K562 (cell line): Measurements from ENCODE around the gene ZNF224. TPM values are rescaled to one million over a fixed set of nuclear protein-coding genes. Genes with fewer than 3 reads are reported as not detected.

Source experiments
- ATF7 ChIP-seq: fragments of 450-650 bp; IDR thresholded peaks from 2 replicates; pipeline ENCODE4 v1.7.1; 2014; ENCODE audit warnings: mild to moderate bottlenecking, moderate library complexity
- BCOR ChIP-seq: fragments of 450-650 bp; IDR thresholded peaks from 2 replicates; pipeline ENCODE4 v1.6.1; 2016
- ELF1 ChIP-seq: fragments of 200-800 bp; sonication (Bioruptor generic); IDR thresholded peaks from 2 replicates; pipeline ENCODE4 v1.6.1; 2016; ENCODE audit warnings: missing genetic modification characterization, missing compliant biosample characterization
- FOXJ2 ChIP-seq: fragments of 200-800 bp; sonication (Bioruptor generic); IDR thresholded peaks from 2 replicates; pipeline ENCODE4 v1.6.1; 2016; ENCODE audit warnings: missing genetic modification characterization, missing compliant biosample characterization
- GABPA ChIP-seq: fragments of 200-800 bp; sonication (Bioruptor generic); conservative IDR thresholded peaks from 2 replicates; pipeline ENCODE4 v1.6.1; 2016; ENCODE audit warnings: low read depth, missing genetic modification characterization, missing compliant biosample characterization
- JUN ChIP-seq, 2 experiments: sonication (generic) in 1 of 2; formaldehyde crosslinking in 1 of 2; IDR thresholded peaks; 2 replicates each; pipeline versions ENCODE4 v1.6.1 to v1.8.0; 2012 to 2022; ENCODE audit warnings: borderline replicate concordance in 2 of 2, mild to moderate bottlenecking in 2 of 2, improper control_type of control experiment in 1 of 2, low read depth in 1 of 2, low read length in 1 of 2, missing genetic modification reagents in 1 of 2
- MAX ChIP-seq: sonication (generic); formaldehyde crosslinking; IDR thresholded peaks from 2 replicates; pipeline ENCODE4 v1.9.0; 2022; ENCODE audit warnings: mild to moderate bottlenecking, missing genetic modification reagents
- MYC ChIP-seq, 2 experiments: fragments of 250-450 bp in 1 of 2; sonication (Bioruptor Pico) in 1 of 2; IDR thresholded peaks; 2 replicates each; pipeline versions ENCODE4 v1.5.1 to v1.6.1; 2012 to 2021; ENCODE audit warnings: low read depth in 2 of 2, borderline replicate concordance in 1 of 2, improper control_type of control experiment in 1 of 2, low read length in 1 of 2, mild to moderate bottlenecking in 1 of 2, moderate library complexity in 1 of 2
- SIRT6 ChIP-seq: IDR thresholded peaks from one replicate; pipeline ENCODE4 v1.6.1; 2012; ENCODE audit warnings: low read depth, mild to moderate bottlenecking, control low read depth, inconsistent platforms, low read length, moderate library complexity
- SOX6 ChIP-seq: fragments of 450-650 bp; IDR thresholded peaks from 2 replicates; pipeline ENCODE4 v1.6.1; 2014; ENCODE audit warnings: mild to moderate bottlenecking
- ZBTB7A ChIP-seq: IDR thresholded peaks from 2 replicates; pipeline ENCODE4 v1.6.1; 2011; ENCODE audit warnings: low read depth, mild to moderate bottlenecking, low read length, moderate library complexity, borderline replicate concordance; ENCODE audit not compliant: control insufficient read depth
- ZC3H8 ChIP-seq: fragments of 450-650 bp; IDR thresholded peaks from 2 replicates; pipeline ENCODE4 v1.6.1; 2017
- ZNF609 ChIP-seq: sonication (generic); formaldehyde crosslinking; IDR thresholded peaks from 2 replicates; pipeline ENCODE4 v1.8.1; 2023; ENCODE audit warnings: missing genetic modification reagents, mild to moderate bottlenecking, borderline replicate concordance
- polyA plus RNA-seq, 8 experiments: library from polyadenylated mRNA; depleted of rRNA in 4 of 8; stranded (reverse) in 5 of 8; unstranded in 3 of 8; fragments of >200 nt; fragmentation: Nextera tagmentation in 2 of 8; fragmentation: Illumina TruSeq in 1 of 8; extraction: Ambion mirVana in 2 of 8; extraction: Trizol in 1 of 8; gene quantifications; 2 replicates each; pipeline versions ENCODE4 v1.2.1 to v1.2.3, GENCODE V29; 2011 to 2014; ENCODE audit warnings: inconsistent platforms in 1 of 8, missing spikeins in 1 of 8
- total RNA-seq, 7 experiments: library from RNA; depleted of rRNA in 6 of 7; stranded (reverse); fragments of >200 nt in 6 of 7; fragmentation: Illumina TruSeq in 2 of 7; extraction: Trizol in 2 of 7; gene quantifications; 2 replicates each; pipeline versions ENCODE4 v1.2.1 to v1.2.3, GENCODE V29; 2011 to 2021; ENCODE audit warnings: low replicate concordance in 1 of 7

ZNF224 gene
- total and polyA plus RNA-seq, 9 of the 15 experiments (the other 6 are each of a cell fraction or from before 2014, with no cell fraction given): 4.4 to 15.6 (median 10.0) TPM

GRCh38 chr19:44071824-44072542 is 22.2 kb upstream of the ZNF224 start, which contains the start of gene ZNF284 (continued):
- TF ChIP-seq ZNF609 (CRISPR knock-in tag) (no peak), ATF7 (peak; percentile 62), MAX (no peak), FOXJ2 (tag) (no peak), SIRT6 (no peak), ZBTB7A (peak; percentile 44; the same call in 1 of the 2 replicates), JUN (IDR thresholded peaks at IDR 0.05; ENCODE audit: borderline replicate concordance, low read depth, low read length) (no peak), JUN (CRISPR knock-in tag; IDR thresholded peaks at IDR 0.05; ENCODE audit: borderline replicate concordance) (no peak), SOX6 (peak; percentile 38; the same call in 1 of the 2 replicates), GABPA (peak; percentile 95), ZC3H8 (no peak), MYC (IDR thresholded peaks at IDR 0.05; ENCODE audit: low read depth, low read length) (peak; percentile 52), MYC (CRISPR knock-in tag; IDR thresholded peaks at IDR 0.05; ENCODE audit: borderline replicate concordance, low read depth) (no peak), BCOR (no peak), ELF1 (tag) (peak; percentile 94)
